Cortex of kidney (tissue), 1 donor: ENCODE measurements around the gene STAG3.
"Not testable (repeated sequence)": the region's sequence is repeated elsewhere in the genome, so short reads cannot be mapped to it uniquely, and the experiment has no call there.

Source experiments
- DNase-seq: peaks from one replicate; lab custom pipeline; 2025; lab: John Stamatoyannopoulos, UW

The STAG3 gene

GRCh38 chr7:100257017-100257416 lies 79.3 kb downstream of the STAG3 start:
- DNase-seq = no peak

GRCh38 chr7:100259984-100260383 lies 82.3 kb downstream of the STAG3 start:
- not testable (repeated sequence) for DNase-seq

- not testable (repeated sequence) for DNase-seq
These were observed 85.2 kb downstream of the STAG3 start for GRCh38 chr7:100262896-100263295.
